ENCODE measurements around the gene CROCC.
"Not testable (repeated sequence)": the region's sequence is repeated elsewhere in the genome, so short reads cannot be mapped to it uniquely, and the experiment has no call there.

Gene CROCC

GRCh38 chr1:16936580-16936979 is 14.8 kb downstream of the CROCC start:
- in situ Hi-C loops (cut with MboI; ENCODE audit: low sequenced_read_pairs) = not testable (repeated sequence)

GRCh38 chr1:16938351-16939321 is 16.9 kb downstream of the CROCC start:
- in situ Hi-C loops (cut with MboI; ENCODE audit: low sequenced_read_pairs) = no loop called here

- in situ Hi-C loops (cut with MboI; ENCODE audit: low sequenced_read_pairs) = not testable (repeated sequence)
These were observed 17.9 kb downstream of the CROCC start for GRCh38 chr1:16939386-16940180.

GRCh38 chr1:16944038-16944437 is 22.3 kb downstream of the CROCC start:
- in situ Hi-C loops (cut with MboI; ENCODE audit: low sequenced_read_pairs) = no loop called here

- in situ Hi-C loops (cut with MboI; ENCODE audit: low sequenced_read_pairs) = not testable (repeated sequence)
These were observed 23.8 kb downstream of the CROCC start for GRCh38 chr1:16945512-16945911.

GRCh38 chr1:16946185-16946584 is 24.5 kb downstream of the CROCC start:
- in situ Hi-C loops (cut with MboI; ENCODE audit: low sequenced_read_pairs) = not testable (repeated sequence)

- in situ Hi-C loops (cut with MboI; ENCODE audit: low sequenced_read_pairs) = no loop called here
These were observed 24.9 kb downstream of the CROCC start for GRCh38 chr1:16946646-16947045.

- in situ Hi-C loops (cut with MboI; ENCODE audit: low sequenced_read_pairs) = not testable (repeated sequence)
These were observed 26.7 kb downstream of the CROCC start for GRCh38 chr1:16948282-16948891.

GRCh38 chr1:16949026-16949425 is 27.3 kb downstream of the CROCC start:
- in situ Hi-C loops (cut with MboI; ENCODE audit: low sequenced_read_pairs) = not testable (repeated sequence)

GRCh38 chr1:16952376-16952775 is 30.6 kb downstream of the CROCC start:
- in situ Hi-C loops (cut with MboI; ENCODE audit: low sequenced_read_pairs) = not testable (repeated sequence)

GRCh38 chr1:16954579-16954978 is 32.8 kb downstream of the CROCC start:
- in situ Hi-C loops (cut with MboI; ENCODE audit: low sequenced_read_pairs) = no loop called here

- in situ Hi-C loops (cut with MboI; ENCODE audit: low sequenced_read_pairs) = no loop called here
These were observed 33.5 kb downstream of the CROCC start for GRCh38 chr1:16955186-16955585.

- in situ Hi-C loops (cut with MboI; ENCODE audit: low sequenced_read_pairs) = no loop called here
These were observed 35.0 kb downstream of the CROCC start for GRCh38 chr1:16956775-16957174.

GRCh38 chr1:16957731-16958130 is 36.0 kb downstream of the CROCC start:
- in situ Hi-C loops (cut with MboI; ENCODE audit: low sequenced_read_pairs) = no loop called here

- in situ Hi-C loops (cut with MboI; ENCODE audit: low sequenced_read_pairs) = no loop called here
These were observed 36.7 kb downstream of the CROCC start for GRCh38 chr1:16958475-16958874.

GRCh38 chr1:16960560-16961296 is 39.0 kb downstream of the CROCC start:
- in situ Hi-C loops (cut with MboI; ENCODE audit: low sequenced_read_pairs) = no loop called here

GRCh38 chr1:16961297-16962133 is 39.8 kb downstream of the CROCC start:
- in situ Hi-C loops (cut with MboI; ENCODE audit: low sequenced_read_pairs) = no loop called here

- in situ Hi-C loops (cut with MboI; ENCODE audit: low sequenced_read_pairs) = not testable (repeated sequence)
These were observed 42.4 kb downstream of the CROCC start for GRCh38 chr1:16964169-16964568.

- in situ Hi-C loops (cut with MboI; ENCODE audit: low sequenced_read_pairs) = no loop called here
These were observed 43.8 kb downstream of the CROCC start for GRCh38 chr1:16965486-16966067.

All from HL-60/S4 treated with retinoic acid at 250 ng/mL for 4 days and 3 days (cell line).